Transverse colon (tissue), 4 donors: Measurements from ENCODE around the gene CFAP58. TPM values are rescaled to one million over a fixed set of nuclear protein-coding genes. Genes with fewer than 3 reads are reported as not detected.

Source experiments
- DNase-seq: peaks from one replicate; pipeline ENCODE4 v3.0.0-alpha.2; 2019
- H3K27ac ChIP-seq, 4 donors: fragments of 200-600 bp; sonication (generic); 2 replicates each; pipeline ENCODE4 v1.5.1; 2016 to 2018; ENCODE audit warnings: inconsistent platforms in 4 of 4
- H3K27me3 ChIP-seq: fragments of 200-600 bp; sonication (generic); 2 replicates; pipeline ENCODE4 v1.5.1; 2017; ENCODE audit warnings: inconsistent platforms
- H3K36me3 ChIP-seq, 4 donors: fragments of 200-600 bp; sonication (generic); 2 replicates each; pipeline ENCODE4 v1.5.1; 2017 to 2019; ENCODE audit warnings: inconsistent platforms in 4 of 4
- H3K4me1 ChIP-seq, 4 donors: fragments of 200-600 bp; sonication (generic); 2 replicates each; pipeline ENCODE4 v1.5.1; 2017 to 2020; ENCODE audit warnings: inconsistent platforms in 4 of 4
- H3K4me3 ChIP-seq, 4 donors: fragments of 200-600 bp; sonication (generic); 1 replicate in 1 of 4; 2 replicates in 3 of 4; pipeline versions ENCODE4 v1.5.1 to v1.6.1; 2017 to 2019; ENCODE audit warnings: inconsistent platforms in 4 of 4
- H3K9me3 ChIP-seq, 2 donors: fragments of 200-600 bp; sonication (generic); 2 replicates each; pipeline ENCODE4 v1.5.1; 2017 to 2019; ENCODE audit warnings: inconsistent platforms in 2 of 2
- EP300 ChIP-seq: sonication (generic); formaldehyde crosslinking; IDR thresholded peaks from one replicate; pipeline ENCODE4 v1.6.1; 2017; ENCODE audit warnings: antibody characterized with exemption, low read depth
- POLR2A ChIP-seq: fragments of 450-650 bp; IDR thresholded peaks from one replicate; pipeline ENCODE4 v1.6.1; 2016; ENCODE audit warnings: antibody characterized with exemption, mild to moderate bottlenecking, moderate library complexity
- POLR2AphosphoS5 ChIP-seq, 3 donors: sonication (generic); formaldehyde crosslinking; IDR thresholded peaks; one replicate each; pipeline ENCODE4 v1.6.1; 2016; ENCODE audit warnings: antibody characterized with exemption in 3 of 3
- WGBS, 2 donors: methylation state at CpG; one replicate each; pipeline ENCODE4 v1.1.5; 2018; ENCODE audit warnings: low coverage in 1 of 2; 5-methylcytosine and 5-hydroxymethylcytosine counted together
- in situ Hi-C, 4 donors: fragments of 200-750 bp; cut with MboI; loops; one replicate each; pipeline versions ENCODE4 v1.15.0 to v1.15.1; 2017; ENCODE audit warnings: low sequenced_read_pairs in 3 of 4, low pct_ligation_motif_present in 1 of 4, low pct_unique_long_range_greater_than_20kb in 1 of 4
- intact Hi-C: fragments of 100-400 bp; cut with DNase I; formaldehyde crosslinking; loops from one replicate; pipeline ENCODE4 v1.15.1; 2023; ENCODE audit warnings: low total_unique reads
- total RNA-seq, 4 donors: library from RNA; depleted of rRNA; stranded (reverse); fragments of >200 nt; gene quantifications; one replicate each; pipeline ENCODE4 v1.1.0, GENCODE V29; 2016
- TF ChIP-seq, protein P1 (sequence below), 5 experiments: fragments of 200-600 bp in 3 of 5; fragments of 450-650 bp in 2 of 5; sonication (generic) in 3 of 5; IDR thresholded peaks; 1 replicate in 2 of 5; 2 replicates in 3 of 5; pipeline ENCODE4 v1.5.1; 2016 to 2017; ENCODE audit warnings: antibody characterized with exemption in 5 of 5, inconsistent platforms in 3 of 5, mild to moderate bottlenecking in 2 of 5, moderate library complexity in 1 of 5

CFAP58 gene
- total RNA-seq, 4 donors from 2014 or later, result 0.16 to 0.27 TPM; not detected in 2

DNA sequence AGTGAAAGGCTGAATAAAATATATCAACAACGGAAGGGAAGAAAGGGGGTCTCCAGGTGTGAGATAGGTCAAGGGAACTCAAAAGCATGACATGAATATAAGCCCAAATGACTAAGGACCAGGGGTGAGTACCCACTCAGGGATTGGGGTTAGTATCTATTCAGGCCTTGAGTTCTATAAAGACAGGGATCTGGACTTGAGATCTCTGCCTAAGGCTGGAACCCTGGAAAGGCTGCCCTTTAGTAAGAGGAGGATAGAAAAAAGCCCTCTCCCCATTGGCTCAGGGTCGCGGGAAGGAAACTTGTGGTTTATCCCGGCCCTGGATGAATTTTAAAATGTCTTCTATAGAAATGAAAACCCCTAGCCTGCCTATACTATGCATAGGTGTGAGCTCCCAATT is 13.0 kb upstream of the CFAP58 start:
- TF ChIP-seq POLR2AphosphoS5 (IDR thresholded peaks at IDR 0.05) (no peak), EP300 (no peak), POLR2A (no peak)
- TF ChIP-seq, protein P1, sequence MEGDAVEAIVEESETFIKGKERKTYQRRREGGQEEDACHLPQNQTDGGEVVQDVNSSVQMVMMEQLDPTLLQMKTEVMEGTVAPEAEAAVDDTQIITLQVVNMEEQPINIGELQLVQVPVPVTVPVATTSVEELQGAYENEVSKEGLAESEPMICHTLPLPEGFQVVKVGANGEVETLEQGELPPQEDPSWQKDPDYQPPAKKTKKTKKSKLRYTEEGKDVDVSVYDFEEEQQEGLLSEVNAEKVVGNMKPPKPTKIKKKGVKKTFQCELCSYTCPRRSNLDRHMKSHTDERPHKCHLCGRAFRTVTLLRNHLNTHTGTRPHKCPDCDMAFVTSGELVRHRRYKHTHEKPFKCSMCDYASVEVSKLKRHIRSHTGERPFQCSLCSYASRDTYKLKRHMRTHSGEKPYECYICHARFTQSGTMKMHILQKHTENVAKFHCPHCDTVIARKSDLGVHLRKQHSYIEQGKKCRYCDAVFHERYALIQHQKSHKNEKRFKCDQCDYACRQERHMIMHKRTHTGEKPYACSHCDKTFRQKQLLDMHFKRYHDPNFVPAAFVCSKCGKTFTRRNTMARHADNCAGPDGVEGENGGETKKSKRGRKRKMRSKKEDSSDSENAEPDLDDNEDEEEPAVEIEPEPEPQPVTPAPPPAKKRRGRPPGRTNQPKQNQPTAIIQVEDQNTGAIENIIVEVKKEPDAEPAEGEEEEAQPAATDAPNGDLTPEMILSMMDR (IDR thresholded peaks at IDR 0.05), result no peak
- in situ Hi-C loops (loop anchor here in 1 of 4 donors (10.0 kb wide), 1 partner anchor 46 kb away; no protein-coding TSS in a partner anchor), intact Hi-C loops (no loop called here)
- Histone ChIP-seq H3K4me3 (no peak overlapping the region), H3K27me3 (no peaks in the 10 kb centered on the region), H3K27ac (peak overlapping the region; percentile 95 to 98 (median 98)), H3K9me3 (no peaks in the 10 kb centered on the region), H3K4me1 (peaks cover 5 to 38% (median 27%) of the 10 kb centered on the region in 4 donors), H3K36me3 (no peaks in the 10 kb centered on the region)
- 81 to 86% methylated on average over 1 to 4 of the region's 4 CpGs for WGBS, 2 donors
- no peak for DNase-seq

DNA sequence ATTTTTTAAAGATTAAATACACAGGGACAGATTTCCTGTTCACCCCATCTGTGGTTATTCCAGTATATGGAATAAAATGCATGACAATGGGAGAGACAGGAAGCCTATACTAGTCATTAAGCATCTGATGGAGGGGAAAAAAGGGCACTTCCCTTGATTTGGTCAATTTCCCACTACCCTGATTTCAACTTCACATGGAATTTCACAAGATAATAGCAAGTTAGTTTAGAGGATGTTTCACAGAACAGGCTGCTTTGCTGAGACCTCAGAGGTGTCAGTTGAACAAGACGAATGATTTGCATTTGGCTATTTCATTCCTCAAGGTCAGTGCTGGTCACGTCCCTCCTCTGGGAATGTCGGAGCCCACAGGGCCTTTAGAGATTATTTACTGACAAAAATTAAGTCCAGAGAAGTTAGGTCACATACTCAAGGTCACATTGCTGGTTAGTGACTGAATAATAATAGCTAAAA is 10.7 kb upstream of the CFAP58 start:
- 77 to 83% methylated on average over 1 to 3 of the region's 3 CpGs for WGBS, 2 donors
- no peaks in the 10 kb centered on the region for H3K9me3 ChIP-seq
- in situ Hi-C loops, result loop anchor here in 1 of 4 donors (10.0 kb wide), 1 partner anchor 48 kb away; no protein-coding TSS in a partner anchor
- no peak overlapping the region for H3K4me3 ChIP-seq
- H3K27ac ChIP-seq, result no peak overlapping the region
- no peaks in the 10 kb centered on the region for H3K36me3 ChIP-seq
- DNase-seq, result no peak
- H3K27me3 ChIP-seq, result no peaks in the 10 kb centered on the region
- TF ChIP-seq POLR2A (no peak), POLR2AphosphoS5 (IDR thresholded peaks at IDR 0.05) (no peak)
- TF ChIP-seq, protein P1 (IDR thresholded peaks at IDR 0.05), result no peak
- intact Hi-C loops, result no loop called here
- peaks cover 5 to 19% (median 17%) of the 10 kb centered on the region in 4 donors for H3K4me1 ChIP-seq

DNA sequence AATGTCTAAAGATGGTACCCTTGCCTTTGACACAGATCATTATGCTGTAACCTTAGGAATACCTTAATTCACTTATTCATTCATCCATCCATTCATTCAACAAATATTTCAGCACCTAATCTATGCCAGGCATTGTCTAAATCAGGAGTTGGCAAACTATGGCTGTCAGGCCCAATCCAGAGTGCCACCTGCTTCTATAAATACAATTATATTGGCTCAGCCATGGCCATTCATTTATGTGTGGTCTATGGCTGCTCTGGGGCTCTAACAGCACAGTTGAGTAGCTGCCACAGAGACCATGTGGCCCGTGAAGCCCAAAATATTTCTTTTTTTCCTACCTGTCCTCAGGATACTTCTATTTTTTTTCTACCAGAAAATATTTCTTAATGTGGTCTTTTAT is 9.4 kb upstream of the CFAP58 start:
- WGBS, 2 donors, result 70 to 88% methylated on average over 1 of the region's 1 CpG
- H3K9me3 ChIP-seq, result no peaks in the 10 kb centered on the region
- peaks cover 5 to 16% (median 14%) of the 10 kb centered on the region in 4 donors for H3K4me1 ChIP-seq
- H3K36me3 ChIP-seq, result no peaks in the 10 kb centered on the region
- in situ Hi-C loops (loop anchor here in 1 of 4 donors (10.0 kb wide), 1 partner anchor 49 kb away; no protein-coding TSS in a partner anchor), intact Hi-C loops (no loop called here)
- no peak overlapping the region for H3K4me3 ChIP-seq
- no peak overlapping the region for H3K27ac ChIP-seq
- no peaks in the 10 kb centered on the region for H3K27me3 ChIP-seq
- DNase-seq, result no peak
- TF ChIP-seq, protein P1 (IDR thresholded peaks at IDR 0.05), result no peak
- TF ChIP-seq EP300 (no peak), POLR2AphosphoS5 (IDR thresholded peaks at IDR 0.05) (no peak), POLR2A (no peak)

DNA sequence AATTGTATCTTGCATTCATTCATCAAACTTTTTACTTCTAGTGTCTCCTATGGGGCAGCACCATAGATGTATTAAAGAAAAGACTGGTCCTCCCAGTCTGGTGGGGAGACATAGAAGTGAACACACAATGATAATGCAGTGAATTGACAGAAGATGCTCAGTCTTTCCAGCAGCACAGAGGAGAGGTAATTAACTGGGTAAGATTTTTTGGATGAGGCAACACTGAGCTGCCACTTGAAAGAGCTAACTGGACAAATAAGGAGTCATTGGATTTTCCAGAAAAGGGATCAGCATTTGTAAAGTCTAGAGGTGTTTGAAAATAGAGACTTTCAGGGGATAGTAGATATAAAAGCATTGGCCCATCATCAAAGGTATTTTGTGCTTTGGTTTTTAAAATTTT is 8.1 kb upstream of the CFAP58 start:
- in situ Hi-C loops (loop anchor here (5.0 to 10.0 kb wide), 4 partner anchors 33 to 51 kb away; no protein-coding TSS in a partner anchor), intact Hi-C loops (no loop called here)
- H3K9me3 ChIP-seq, result no peaks in the 10 kb centered on the region
- TF ChIP-seq POLR2AphosphoS5 (IDR thresholded peaks at IDR 0.05), result no peak
- TF ChIP-seq POLR2A, result no peak
- TF ChIP-seq, protein P1 (IDR thresholded peaks at IDR 0.05), result no peak
- no peak for TF ChIP-seq EP300
- no peaks in the 10 kb centered on the region for H3K27me3 ChIP-seq
- peaks cover under 1 to 13% (median 6%) of the 10 kb centered on the region in 4 donors for H3K4me1 ChIP-seq
- DNase-seq, result no peak
- H3K36me3 ChIP-seq, result no peaks in the 10 kb centered on the region
- no peak overlapping the region for H3K27ac ChIP-seq
- H3K4me3 ChIP-seq, result no peak overlapping the region
